A673 (cell line): ENCODE data around the gene CENPH.

Source experiments
- EZH2 ChIP-seq: fragments of 200-600 bp; sonication (generic); IDR thresholded peaks from 2 replicates; pipeline ENCODE4 v1.6.1; 2017; ENCODE audit warnings: borderline replicate concordance, low read depth, mild to moderate bottlenecking, mixed read lengths, antibody characterized with exemption, low read length; ENCODE audit not compliant: poor library complexity, severe bottlenecking
- TF ChIP-seq, protein P1 (sequence below): fragments of 300-800, 200-600 bp; sonication (generic); conservative IDR thresholded peaks from 2 replicates; pipeline ENCODE4 v1.5.1; 2017; ENCODE audit warnings: low read depth, mild to moderate bottlenecking, antibody characterized with exemption, low read length, moderate library complexity, mixed read lengths

DNA sequence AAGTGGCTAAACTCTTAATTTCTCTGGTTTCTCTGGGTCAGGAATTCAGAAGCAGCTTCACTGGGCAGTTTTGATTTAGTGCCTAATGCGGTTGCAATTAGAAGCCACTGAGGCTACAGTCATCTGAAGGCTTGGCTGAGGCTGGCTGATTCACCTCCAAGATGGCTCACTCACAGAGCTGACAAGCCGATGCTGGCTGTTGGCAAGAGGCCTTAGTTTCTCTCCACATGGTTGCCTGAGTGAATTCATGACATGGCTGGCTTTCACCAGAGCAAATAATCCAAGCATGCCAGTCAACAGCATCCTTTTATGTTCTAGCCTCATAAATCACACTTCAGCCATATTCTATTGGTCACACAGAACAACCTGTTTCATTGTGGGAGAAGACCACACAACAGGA lies 42.5 kb downstream of the CENPH start:
- TF ChIP-seq, protein P1, sequence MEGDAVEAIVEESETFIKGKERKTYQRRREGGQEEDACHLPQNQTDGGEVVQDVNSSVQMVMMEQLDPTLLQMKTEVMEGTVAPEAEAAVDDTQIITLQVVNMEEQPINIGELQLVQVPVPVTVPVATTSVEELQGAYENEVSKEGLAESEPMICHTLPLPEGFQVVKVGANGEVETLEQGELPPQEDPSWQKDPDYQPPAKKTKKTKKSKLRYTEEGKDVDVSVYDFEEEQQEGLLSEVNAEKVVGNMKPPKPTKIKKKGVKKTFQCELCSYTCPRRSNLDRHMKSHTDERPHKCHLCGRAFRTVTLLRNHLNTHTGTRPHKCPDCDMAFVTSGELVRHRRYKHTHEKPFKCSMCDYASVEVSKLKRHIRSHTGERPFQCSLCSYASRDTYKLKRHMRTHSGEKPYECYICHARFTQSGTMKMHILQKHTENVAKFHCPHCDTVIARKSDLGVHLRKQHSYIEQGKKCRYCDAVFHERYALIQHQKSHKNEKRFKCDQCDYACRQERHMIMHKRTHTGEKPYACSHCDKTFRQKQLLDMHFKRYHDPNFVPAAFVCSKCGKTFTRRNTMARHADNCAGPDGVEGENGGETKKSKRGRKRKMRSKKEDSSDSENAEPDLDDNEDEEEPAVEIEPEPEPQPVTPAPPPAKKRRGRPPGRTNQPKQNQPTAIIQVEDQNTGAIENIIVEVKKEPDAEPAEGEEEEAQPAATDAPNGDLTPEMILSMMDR = no peak
- TF ChIP-seq EZH2 = no peak
